HS-5 (cell line): ENCODE results near the gene ITGB8.
"Not testable (repeated sequence)": the region's sequence is repeated elsewhere in the genome, so short reads cannot be mapped to it uniquely, and the experiment has no call there.

Source experiments
- DNase-seq: peaks from one replicate; pipeline ENCODE4 v3.0.0-alpha.2; 2012; ENCODE audit warnings: low read depth

The ITGB8 gene

GRCh38 chr7:20330239-20330927, at the start of gene ITGB8:
ITGB8 (plus strand) TSS chr7:20330900; CDS start chr7:20331807, 907 bp downstream.
- peak; percentile 93 for DNase-seq

GRCh38 chr7:20282959-20283358, 47.7 kb upstream of the ITGB8 start:
- DNase-seq: no peak

- DNase-seq: no peak
Measured at GRCh38 chr7:20283385-20283784, 47.3 kb upstream of the ITGB8 start.

- DNase-seq: no peak
Measured at GRCh38 chr7:20284003-20284770, 46.5 kb upstream of the ITGB8 start.

- no peak for DNase-seq
Measured at GRCh38 chr7:20284771-20285143, 45.9 kb upstream of the ITGB8 start.

- DNase-seq: no peak
Measured at GRCh38 chr7:20287317-20287716, 43.4 kb upstream of the ITGB8 start.

GRCh38 chr7:20288036-20288435, 42.7 kb upstream of the ITGB8 start:
- DNase-seq: no peak

- DNase-seq: no peak
Measured at GRCh38 chr7:20290505-20291111, 40.1 kb upstream of the ITGB8 start.

GRCh38 chr7:20293336-20293735, 37.4 kb upstream of the ITGB8 start:
- DNase-seq: no peak

- no peak for DNase-seq
Measured at GRCh38 chr7:20296444-20296843, 34.3 kb upstream of the ITGB8 start.

GRCh38 chr7:20296901-20297300, 33.8 kb upstream of the ITGB8 start:
- DNase-seq: no peak

GRCh38 chr7:20298486-20298901, 32.2 kb upstream of the ITGB8 start:
- DNase-seq: no peak

- no peak for DNase-seq
Measured at GRCh38 chr7:20299145-20299544, 31.6 kb upstream of the ITGB8 start.

GRCh38 chr7:20299647-20300312, 30.9 kb upstream of the ITGB8 start:
- DNase-seq: no peak

- DNase-seq: peak; percentile 84
Measured at GRCh38 chr7:20301311-20301939, 29.3 kb upstream of the ITGB8 start.

GRCh38 chr7:20302300-20302699, 28.4 kb upstream of the ITGB8 start:
- not testable (repeated sequence) for DNase-seq

- no peak for DNase-seq
Measured at GRCh38 chr7:20302891-20303290, 27.8 kb upstream of the ITGB8 start.

- no peak for DNase-seq
Measured at GRCh38 chr7:20304366-20304765, 26.3 kb upstream of the ITGB8 start.

GRCh38 chr7:20305726-20306125, 25.0 kb upstream of the ITGB8 start:
- no peak for DNase-seq

GRCh38 chr7:20306180-20306946, 24.3 kb upstream of the ITGB8 start:
- DNase-seq: peak; percentile 40

- DNase-seq: no peak
Measured at GRCh38 chr7:20307119-20307518, 23.6 kb upstream of the ITGB8 start.
